Adrenal gland (tissue), 5 donors: ENCODE measurements around the gene CC2D1A.

Experiments used
- CTCF ChIP-seq, 6 experiments: fragments of 450-650 bp in 4 of 6; fragments of 200-600 bp in 2 of 6; sonication (generic) in 1 of 6; IDR thresholded peaks; 1 replicate in 5 of 6; 2 replicates in 1 of 6; pipeline versions ENCODE4 v1.5.1 to v1.8.0; 2016 to 2021; ENCODE audit warnings: antibody characterized with exemption in 6 of 6, mild to moderate bottlenecking in 2 of 6, moderate library complexity in 1 of 6
- POLR2A ChIP-seq, 2 donors: fragments of 450-650 bp; IDR thresholded peaks; one replicate each; pipeline ENCODE4 v1.6.1; 2017; ENCODE audit warnings: antibody characterized with exemption in 2 of 2, mild to moderate bottlenecking in 2 of 2, moderate library complexity in 1 of 2
- donor health status: DM: no; HTN: no; CAD: no.

- no peak for TF ChIP-seq POLR2A (IDR thresholded peaks at IDR 0.05)
- no peak for TF ChIP-seq CTCF (IDR thresholded peaks at IDR 0.05)
Measured at GRCh38 chr19:13963603-13964105, 57.7 kb downstream of the CC2D1A start.
